Epithelial cell of proximal tubule (primary cell): ENCODE measurements around the gene ID1. TPM values are rescaled to one million over a fixed set of nuclear protein-coding genes. Genes with fewer than 3 reads are reported as not detected.

ENCODE experiments used
- DNase-seq: peaks from one replicate; pipeline ENCODE4 v3.0.0-alpha.2; 2011; ENCODE audit warnings: low read depth
- H3K4me3 ChIP-seq: 2 replicates; pipeline ENCODE4 v1.5.1; 2011; ENCODE audit warnings: low read depth, mild to moderate bottlenecking, low read length
- CTCF ChIP-seq: conservative IDR thresholded peaks from 2 replicates; pipeline ENCODE4 v1.5.1; 2012; ENCODE audit warnings: low read depth, mild to moderate bottlenecking, low read length
- total RNA-seq: library from RNA; depleted of rRNA; stranded (reverse); fragments of >200 nt; gene quantifications from 2 replicates; pipeline ENCODE4 v1.2.3, GENCODE V29; 2015

ID1 gene
- total RNA-seq, 1 donor from 2014 or later: 302 TPM

GRCh38 chr20:31565699-31566318, 39.3 kb upstream of the ID1 start:
- no peak overlapping the region for H3K4me3 ChIP-seq
- DNase-seq: no peak
- TF ChIP-seq CTCF: no peak

GRCh38 chr20:31566319-31566657, 38.8 kb upstream of the ID1 start:
- DNase-seq: no peak
- TF ChIP-seq CTCF: no peak
- no peak overlapping the region for H3K4me3 ChIP-seq

- no peak for TF ChIP-seq CTCF
- no peak overlapping the region for H3K4me3 ChIP-seq
- DNase-seq: no peak
These were observed 38.3 kb upstream of the ID1 start for GRCh38 chr20:31566658-31567379.

- H3K4me3 ChIP-seq: no peak overlapping the region
- TF ChIP-seq CTCF: no peak
- no peak for DNase-seq
These were observed 37.7 kb upstream of the ID1 start for GRCh38 chr20:31567380-31567720.

GRCh38 chr20:31568041-31568731, 36.9 kb upstream of the ID1 start:
- TF ChIP-seq CTCF: no peak
- DNase-seq: no peak
- no peak overlapping the region for H3K4me3 ChIP-seq

- DNase-seq: no peak
- TF ChIP-seq CTCF: no peak
- no peak overlapping the region for H3K4me3 ChIP-seq
These were observed 36.3 kb upstream of the ID1 start for GRCh38 chr20:31568773-31569162.
